GM12874 (cell line): ENCODE data around the gene SRMS.

ENCODE experiments used
- CTCF ChIP-seq: IDR thresholded peaks from 2 replicates; pipeline ENCODE4 v1.5.1; 2011; ENCODE audit warnings: low read depth, mild to moderate bottlenecking, control low read depth, low read length, moderate library complexity; ENCODE audit not compliant: insufficient read depth

SRMS gene

GRCh38 chr20:63586797-63587196, 39.2 kb upstream of the SRMS start:
- no peak for TF ChIP-seq CTCF

- TF ChIP-seq CTCF = no peak
Measured at GRCh38 chr20:63585616-63586565, 38.3 kb upstream of the SRMS start.

- TF ChIP-seq CTCF = no peak
Measured at GRCh38 chr20:63582382-63583063, 35.0 kb upstream of the SRMS start.

- peak; percentile 62 for TF ChIP-seq CTCF
Measured at GRCh38 chr20:63580796-63581461, 33.4 kb upstream of the SRMS start.

GRCh38 chr20:63579017-63579694, 31.6 kb upstream of the SRMS start:
- no peak for TF ChIP-seq CTCF

GRCh38 chr20:63578224-63579016, 30.9 kb upstream of the SRMS start:
- TF ChIP-seq CTCF = peak; percentile 18; the same call in 1 of the 2 replicates
